GM21360 (cell line): ENCODE data around the gene FALEC.

Experiments used
- ATAC-seq: cut with Tn5 transposase; IDR thresholded peaks from one replicate; pipeline ENCODE4 v1.9.1; 2021; ENCODE audit warnings: mild to moderate bottlenecking, moderate library complexity; ENCODE audit not compliant: unreplicated experiment

Gene FALEC

GRCh38 chr1:150511985-150512660 is 3.4 kb upstream of the FALEC start:
- no peak for ATAC-seq

DNA sequence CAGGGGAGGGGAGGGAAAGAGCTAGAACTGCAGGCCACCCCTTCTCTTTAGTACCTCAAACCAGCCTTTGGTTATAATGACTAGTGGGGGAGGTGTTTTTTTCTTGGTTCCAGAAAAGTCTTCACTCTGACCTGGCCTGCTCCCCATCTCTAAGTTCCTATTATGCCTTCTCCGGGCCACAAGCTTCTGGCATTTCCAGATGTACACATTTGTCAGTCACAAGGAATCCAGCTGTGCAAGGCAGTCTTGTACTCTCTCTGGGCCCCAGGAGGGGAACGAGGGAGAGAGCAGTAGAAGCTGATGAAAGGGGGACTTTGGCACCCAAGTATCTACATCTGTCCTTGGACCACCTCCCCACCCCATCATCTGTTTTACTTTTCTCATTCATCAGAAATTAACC is 2.7 kb upstream of the FALEC start:
- no peak for ATAC-seq

- no peak for ATAC-seq
Measured at GRCh38 chr1:150513351-150513791, 2.2 kb upstream of the FALEC start.

DNA sequence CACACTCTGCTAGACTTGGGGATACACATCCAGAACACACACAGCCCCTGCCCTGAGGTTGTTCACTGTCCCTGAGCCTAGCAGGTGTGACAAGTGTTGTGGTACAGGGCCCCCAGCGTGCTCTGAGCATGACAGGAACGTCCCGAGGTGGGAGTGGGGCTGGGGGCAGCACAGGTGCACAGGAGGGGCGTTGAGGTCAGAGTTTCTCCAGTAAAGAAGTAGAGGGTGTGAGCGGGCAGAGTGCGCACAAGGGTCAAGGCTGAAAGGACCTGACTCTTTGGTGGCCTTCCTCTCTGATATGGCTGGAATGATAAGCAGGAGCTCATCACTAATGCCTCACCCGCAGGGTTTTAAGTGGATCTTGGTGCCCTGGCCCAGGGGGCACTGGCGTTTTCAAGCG is 1.3 kb upstream of the FALEC start:
- ATAC-seq: no peak

DNA sequence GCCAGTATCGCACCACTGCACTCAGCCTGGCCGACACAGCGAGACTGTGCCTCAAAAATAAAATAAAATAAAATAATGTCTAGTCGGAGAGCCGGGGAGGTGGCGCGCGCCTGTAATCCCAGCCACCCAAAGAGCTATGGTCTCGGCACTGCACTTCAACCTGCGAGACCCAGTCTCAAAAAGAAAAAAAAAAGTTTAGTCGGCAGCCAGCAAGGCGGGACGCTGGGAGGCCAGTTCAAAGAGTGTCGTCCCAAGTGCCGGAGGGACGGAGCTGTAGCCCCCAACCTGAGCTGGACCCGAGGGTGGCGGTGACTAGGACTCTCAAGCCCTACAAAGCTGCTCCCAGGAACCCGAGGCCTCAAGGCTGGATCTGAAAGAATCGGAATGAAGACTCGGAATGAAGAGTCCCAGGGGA is 632 bp upstream of the FALEC start:
- no peak for ATAC-seq

- no peak for ATAC-seq
Measured at GRCh38 chr1:150516050-150516591, 569 bp downstream of the FALEC start.

DNA sequence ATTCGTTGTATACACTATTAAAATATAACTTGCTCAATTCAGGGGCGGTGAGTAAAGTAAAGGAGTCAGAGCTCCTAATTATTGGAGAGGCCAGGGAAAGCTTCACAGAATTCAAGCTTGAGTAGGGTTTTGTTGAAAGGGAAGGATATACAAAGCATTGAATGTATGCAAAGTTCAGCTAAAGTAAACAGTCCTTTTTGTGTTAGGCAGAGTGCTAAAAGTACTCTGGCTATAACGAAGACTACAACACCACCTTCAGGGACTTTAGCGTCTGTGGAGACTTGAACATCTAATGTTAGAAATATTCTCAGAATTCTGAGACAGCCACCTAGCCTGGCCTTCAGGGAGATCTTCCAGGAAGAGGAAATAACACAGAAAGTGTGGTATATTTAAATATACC is 1.1 kb downstream of the FALEC start:
- ATAC-seq: no peak

- no peak for ATAC-seq
Measured at GRCh38 chr1:150521196-150521968, 5.8 kb downstream of the FALEC start.

- no peak for ATAC-seq
Measured at GRCh38 chr1:150525348-150525747, 9.8 kb downstream of the FALEC start.

GRCh38 chr1:150528196-150528595 is 12.6 kb downstream of the FALEC start:
- ATAC-seq: no peak

DNA sequence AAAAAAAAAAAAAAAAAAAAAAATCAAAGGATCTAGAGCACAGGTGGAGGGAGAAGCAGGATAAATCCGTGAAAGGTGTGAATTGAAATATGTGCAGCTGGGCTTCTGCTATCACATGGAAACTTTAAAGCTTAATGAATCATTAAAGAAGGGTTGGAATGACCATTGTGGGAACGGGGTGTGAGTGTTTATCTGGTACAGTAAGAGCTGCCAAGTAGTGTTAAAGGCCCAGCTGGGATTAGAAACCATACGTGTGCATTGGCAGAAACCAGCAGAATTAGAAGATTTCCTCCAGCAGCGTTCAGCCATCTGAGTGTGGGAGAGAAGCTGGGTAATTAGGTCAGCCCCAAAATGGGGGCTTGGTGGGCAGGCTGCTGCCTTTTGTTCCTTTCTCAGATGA is 13.5 kb downstream of the FALEC start:
- ATAC-seq: no peak

GRCh38 chr1:150530491-150531159 is 15.1 kb downstream of the FALEC start:
- no peak for ATAC-seq

DNA sequence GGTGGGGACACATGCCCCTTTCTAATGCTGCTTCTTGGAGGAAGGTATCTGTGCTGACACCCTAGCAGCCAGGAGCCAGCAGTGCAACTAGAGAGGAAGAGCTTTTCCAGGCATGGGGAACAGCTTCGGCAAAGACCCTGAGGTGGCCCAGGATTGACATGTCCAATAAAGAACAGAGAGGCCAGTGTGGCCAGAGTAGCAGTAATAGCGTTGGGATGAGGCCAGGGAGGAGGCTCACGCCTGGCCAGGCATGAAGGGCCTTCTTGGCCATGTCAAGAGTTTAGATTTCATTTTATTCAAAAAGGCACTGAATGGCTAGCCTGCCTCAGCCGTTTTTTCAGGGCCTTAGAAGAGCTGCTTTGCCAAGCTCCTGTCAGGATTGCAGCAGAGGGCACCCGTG is 17.3 kb downstream of the FALEC start:
- no peak for ATAC-seq

DNA sequence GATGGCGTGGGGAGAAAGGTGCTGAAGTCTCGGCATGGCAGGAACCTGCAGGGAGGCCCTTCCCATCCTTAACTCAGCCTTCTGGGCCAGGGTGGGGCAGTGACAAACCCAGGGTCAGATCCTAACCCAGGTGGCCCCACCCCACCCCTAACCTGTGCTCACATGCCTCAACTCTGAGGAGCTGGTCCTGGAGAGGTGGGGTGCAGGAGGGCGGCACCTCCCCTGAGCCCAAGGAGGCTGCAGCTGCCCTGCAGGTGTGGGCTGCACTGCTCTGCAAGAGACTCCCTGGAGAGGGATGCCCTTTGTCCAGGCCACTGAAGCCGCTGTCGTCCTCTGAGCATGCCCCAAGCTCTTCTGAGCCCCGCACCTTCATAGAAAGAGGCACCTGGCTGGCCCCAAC is 18.4 kb downstream of the FALEC start:
- ATAC-seq: no peak

DNA sequence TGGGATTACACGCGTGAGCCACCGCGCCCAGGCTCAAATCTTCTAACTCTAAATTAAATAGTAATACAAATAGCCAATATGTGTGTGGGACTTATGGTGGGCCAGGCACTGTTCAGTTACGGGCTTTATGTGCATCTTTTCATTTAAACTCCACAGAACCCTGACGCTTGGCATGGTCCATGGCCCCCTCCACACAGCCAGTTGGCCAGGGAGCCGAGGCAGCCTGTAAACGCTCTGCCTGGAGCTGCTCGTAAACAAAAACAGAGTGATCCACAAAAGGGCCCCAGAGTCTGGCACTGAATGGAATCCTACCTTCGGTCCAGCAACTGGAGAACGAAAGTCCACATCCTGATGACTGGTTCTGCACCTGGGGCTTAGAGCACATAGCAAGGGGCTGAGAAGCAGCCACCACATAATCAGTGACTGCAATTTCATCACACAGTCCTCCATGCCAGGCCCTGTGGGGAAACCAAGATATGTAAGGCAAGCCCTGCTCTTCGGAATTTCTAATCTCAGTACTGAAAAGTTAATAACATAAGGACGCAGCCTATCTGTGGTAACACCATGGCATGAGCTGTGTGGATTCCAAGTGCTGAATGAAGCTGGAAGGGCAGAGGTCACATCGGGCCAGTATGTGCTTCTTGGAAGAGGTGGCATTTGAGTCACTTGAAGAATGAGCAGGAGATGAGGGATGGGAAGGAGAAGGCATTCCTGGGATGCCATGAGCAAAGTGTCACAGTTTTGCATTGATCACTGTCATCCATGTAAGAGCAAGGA is 20.1 kb downstream of the FALEC start:
- ATAC-seq: no peak

GRCh38 chr1:150536836-150537731 is 21.5 kb downstream of the FALEC start:
- no peak for ATAC-seq

DNA sequence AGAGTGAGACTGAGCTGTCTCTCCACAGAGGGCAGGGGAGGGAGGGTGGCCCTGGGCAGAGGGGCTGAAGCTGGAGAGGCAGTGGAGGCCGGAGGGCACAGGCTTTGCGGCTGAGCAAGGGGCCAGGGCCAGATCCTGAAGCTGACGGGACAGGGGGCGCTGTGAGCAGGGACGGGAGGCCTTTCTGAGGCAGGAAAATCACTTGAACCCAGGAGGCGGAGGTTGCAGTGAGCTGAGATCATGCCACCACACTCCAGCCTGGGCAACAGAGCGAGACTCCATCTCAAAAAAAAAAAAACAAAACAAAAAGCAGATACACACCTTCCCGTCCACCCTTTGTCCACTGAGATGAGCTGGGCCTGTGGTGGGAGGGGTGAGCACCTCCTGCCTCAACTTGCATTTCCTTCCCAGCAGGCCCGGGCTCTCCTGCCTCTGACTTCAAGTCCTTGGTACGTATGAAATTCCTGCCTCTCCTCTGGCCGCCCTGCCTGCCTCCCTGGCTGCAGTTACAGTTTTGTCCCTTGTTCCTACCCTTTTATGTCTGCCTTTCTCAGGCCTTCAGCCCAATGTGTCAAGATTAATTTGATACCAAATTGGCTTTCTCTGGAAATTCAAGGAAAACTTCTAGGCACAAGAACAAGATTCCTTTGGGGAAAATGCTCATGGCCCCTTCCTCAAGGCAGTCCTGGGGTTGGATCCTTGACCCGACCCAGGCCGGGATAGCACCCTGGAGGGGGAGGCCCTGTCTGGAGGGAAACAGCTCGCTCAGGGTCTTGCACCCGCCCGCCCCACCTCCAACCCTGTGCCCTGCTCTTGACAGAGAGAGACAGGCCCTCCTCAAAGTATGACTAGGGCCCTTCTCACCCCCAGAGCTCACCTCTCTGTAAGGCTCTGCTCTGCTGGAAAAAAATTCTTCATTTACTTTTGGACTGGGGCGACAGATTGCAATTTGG is 22.5 kb downstream of the FALEC start:
- ATAC-seq: no peak

- no peak for ATAC-seq
Measured at GRCh38 chr1:150543500-150544143, 28.1 kb downstream of the FALEC start.
